Measurements from ENCODE around the gene RNASE8.

RNASE8 gene

GRCh38 chr14:21074398-21075272, 17.0 kb downstream of the RNASE8 start:
- DNase-seq: no peak

- DNase-seq: no peak
Observed at GRCh38 chr14:21075719-21076437, 18.3 kb downstream of the RNASE8 start.

- no peak for DNase-seq
Observed at GRCh38 chr14:21077672-21078071, 20.1 kb downstream of the RNASE8 start.

- DNase-seq: no peak
Observed at GRCh38 chr14:21078287-21078686, 20.7 kb downstream of the RNASE8 start.

GRCh38 chr14:21078726-21079125, 21.1 kb downstream of the RNASE8 start:
- no peak for DNase-seq

GRCh38 chr14:21081521-21082142, 24.0 kb downstream of the RNASE8 start:
- DNase-seq: no peak

- no peak for DNase-seq
Observed at GRCh38 chr14:21083565-21084325, 26.1 kb downstream of the RNASE8 start.

- DNase-seq: no peak
Observed at GRCh38 chr14:21084396-21084795, 26.8 kb downstream of the RNASE8 start.

GRCh38 chr14:21084998-21085853, 27.6 kb downstream of the RNASE8 start:
- no peak for DNase-seq

- DNase-seq: no peak
Observed at GRCh38 chr14:21086908-21087293, 29.3 kb downstream of the RNASE8 start.

GRCh38 chr14:21087294-21088091, 29.9 kb downstream of the RNASE8 start:
- peak; percentile 85 for DNase-seq

GRCh38 chr14:21088687-21089086, 31.1 kb downstream of the RNASE8 start:
- DNase-seq: no peak

GRCh38 chr14:21089271-21089670, 31.6 kb downstream of the RNASE8 start:
- DNase-seq: no peak

GRCh38 chr14:21089877-21090193, 32.2 kb downstream of the RNASE8 start:
- no peak for DNase-seq

GRCh38 chr14:21090194-21090939, 32.7 kb downstream of the RNASE8 start:
- DNase-seq: no peak

- no peak for DNase-seq
Observed at GRCh38 chr14:21090940-21091663, 33.5 kb downstream of the RNASE8 start.

- DNase-seq: no peak
Observed at GRCh38 chr14:21091821-21092272, 34.2 kb downstream of the RNASE8 start.

GRCh38 chr14:21092273-21093011, 34.8 kb downstream of the RNASE8 start:
- peak; percentile 25 for DNase-seq

GRCh38 chr14:21093018-21093417, 35.4 kb downstream of the RNASE8 start:
- no peak for DNase-seq

Data from HCEC 1CT (cell line).